D721Med (cell line): ENCODE measurements around the gene HOXD10.
A peak's percentile ranks its signal among the peaks of the same experiment; 100 is the strongest.

Source experiments
- DNase-seq: peaks from one replicate; pipeline ENCODE4 v3.0.0; 2011; ENCODE audit warnings: low spot score; ENCODE audit not compliant: insufficient read length
- FAIRE-seq: peaks from 2 replicates; lab custom pipeline; 2011; peaks lifted over from hg19 to GRCh38; lab: Jason Lieb, UNC
- CTCF ChIP-seq: IDR thresholded peaks from 2 replicates; pipeline ENCODE4 v1.5.1; 2012; ENCODE audit warnings: mild to moderate bottlenecking, control low read depth; ENCODE audit not compliant: insufficient read depth; ENCODE audit errors: missing control alignments

HOXD10 gene

DNA sequence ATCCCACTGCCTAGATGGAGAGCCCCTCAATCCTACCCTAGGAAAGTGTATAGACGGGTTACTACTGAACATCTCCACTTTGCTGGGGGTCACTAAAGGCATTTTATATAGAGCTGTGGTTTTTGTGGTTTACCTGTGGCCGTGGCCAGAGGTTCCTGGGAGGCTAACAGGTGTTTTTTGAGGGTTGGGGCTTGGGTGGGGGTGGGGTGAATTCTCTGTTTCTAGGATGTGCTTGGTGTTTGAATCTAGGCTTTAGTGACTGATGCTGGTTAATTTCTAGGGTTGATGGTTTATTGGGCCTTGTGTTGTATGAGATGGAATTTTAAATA, 20.6 kb downstream of the HOXD10 start:
- TF ChIP-seq CTCF: no peak
- DNase-seq: no peak
- no peak for FAIRE-seq

DNA sequence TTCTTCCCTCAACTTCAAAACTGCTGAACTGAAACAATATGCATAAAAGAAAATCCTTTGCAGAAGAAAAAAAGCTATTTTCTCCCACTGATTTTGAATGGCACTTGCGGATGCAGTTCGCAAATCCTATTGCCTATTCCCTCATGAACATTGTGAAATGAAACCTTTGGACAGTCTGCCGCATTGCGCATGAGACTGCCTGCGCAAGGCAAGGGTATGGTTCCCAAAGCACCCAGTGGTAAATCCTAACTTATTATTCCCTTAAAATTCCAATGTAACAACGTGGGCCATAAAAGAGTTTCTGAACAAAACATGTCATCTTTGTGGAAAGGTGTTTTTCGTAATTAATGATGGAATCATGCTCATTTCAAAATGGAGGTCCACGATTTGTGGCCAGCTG, 21.3 kb downstream of the HOXD10 start:
- DNase-seq: no peak
- no peak for FAIRE-seq
- no peak for TF ChIP-seq CTCF

GRCh38 chr2:176138526-176138922, 21.9 kb downstream of the HOXD10 start:
- no peak for DNase-seq
- FAIRE-seq: no peak
- TF ChIP-seq CTCF: no peak

DNA sequence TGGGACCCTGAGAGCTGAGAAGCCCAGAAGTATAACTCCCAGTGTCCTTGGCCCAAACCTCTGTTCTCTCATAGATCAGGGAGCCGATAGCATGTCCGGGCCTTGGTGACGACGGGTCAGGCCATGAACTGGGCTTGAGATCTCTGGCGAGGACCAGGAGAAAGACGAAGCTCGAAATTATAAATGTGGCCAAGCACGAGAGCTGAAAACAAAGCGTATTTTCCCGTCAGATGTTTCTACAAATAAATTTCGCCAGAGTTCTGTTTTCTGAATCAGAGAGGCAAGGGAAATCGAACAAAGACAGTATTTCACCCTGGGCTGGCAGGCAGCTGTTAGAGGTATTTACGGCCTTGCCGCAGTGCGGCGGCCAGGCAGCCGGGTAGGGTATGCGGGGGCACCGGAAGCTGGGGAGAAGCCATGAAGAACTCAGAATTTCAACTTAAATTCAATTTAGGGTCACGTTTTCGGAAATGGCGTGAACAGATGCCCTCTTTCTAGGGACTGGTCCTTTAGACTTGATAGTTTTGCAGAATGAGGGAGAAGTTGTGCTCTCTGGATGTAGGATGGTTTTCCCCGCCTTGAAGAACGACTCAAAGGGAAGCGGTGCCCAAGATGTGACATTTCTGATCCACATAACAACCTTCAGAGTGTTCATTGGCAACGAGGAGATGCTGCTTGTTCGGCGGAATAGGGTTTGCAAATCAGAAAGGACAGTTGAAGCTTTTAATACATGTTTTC, 22.5 kb downstream of the HOXD10 start:
- TF ChIP-seq CTCF: no peak
- FAIRE-seq (no peak), DNase-seq (no peak)

GRCh38 chr2:176139661-176140512, 23.3 kb downstream of the HOXD10 start:
- DNase-seq: no peak
- no peak for FAIRE-seq
- no peak for TF ChIP-seq CTCF

DNA sequence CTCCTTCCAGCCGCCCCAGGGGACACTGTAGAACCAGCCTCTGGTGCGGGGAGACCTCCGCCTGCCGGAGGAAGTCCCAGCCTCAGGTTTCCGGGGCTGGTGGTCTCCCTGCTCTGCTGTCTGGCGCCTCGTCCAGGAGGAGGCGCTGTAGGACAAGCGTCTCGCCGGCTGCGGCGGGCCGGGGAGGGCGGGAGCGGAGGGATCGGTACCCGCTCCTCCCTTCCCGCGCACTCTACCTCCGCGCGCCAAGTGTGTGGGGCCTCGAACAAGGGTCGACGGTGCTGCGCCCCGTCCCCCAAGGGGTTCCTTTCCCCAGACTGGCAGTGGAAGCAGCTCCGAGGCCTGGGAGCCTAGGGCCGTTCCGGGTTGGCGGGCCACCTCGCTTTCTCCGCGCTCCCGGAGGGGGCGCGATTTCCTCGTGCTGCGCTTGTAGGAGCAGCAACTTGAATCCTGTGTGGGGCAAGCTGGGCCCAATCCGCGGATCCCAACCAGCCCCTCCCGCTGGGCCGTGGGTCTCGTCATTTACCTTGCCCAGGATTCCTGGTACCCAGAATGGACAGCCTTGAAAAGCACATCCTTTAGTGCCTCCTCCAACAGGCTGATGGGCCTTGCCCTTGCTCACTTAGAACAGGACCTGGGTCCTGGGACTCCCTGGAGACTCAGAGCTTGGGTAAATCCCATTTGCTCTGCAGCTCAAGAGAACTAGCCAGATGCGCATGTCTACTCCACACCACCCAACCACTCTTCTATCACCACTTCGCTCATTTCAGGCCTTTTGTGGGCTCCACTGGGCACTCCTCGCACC, 24.1 kb downstream of the HOXD10 start:
- peak; percentile 82 for TF ChIP-seq CTCF
- FAIRE-seq (no peak), DNase-seq (peak; percentile 85)
